Activated CD8-positive, alpha-beta memory T cell treated with anti-CD3 and anti-CD28 coated beads for 48 hours (primary cell): ENCODE results near the gene HSD17B14.
A peak's percentile ranks its signal among the peaks of the same experiment; 100 is the strongest.
"Not testable (repeated sequence)": the region's sequence is repeated elsewhere in the genome, so short reads cannot be mapped to it uniquely, and the experiment has no call there.

Experiments used
- DNase-seq, 3 experiments: peaks; one replicate each; pipeline ENCODE4 v3.0.0-alpha.2; 2020; ENCODE audit warnings: low read depth in 2 of 3, low spot score in 2 of 3

HSD17B14 gene

DNA sequence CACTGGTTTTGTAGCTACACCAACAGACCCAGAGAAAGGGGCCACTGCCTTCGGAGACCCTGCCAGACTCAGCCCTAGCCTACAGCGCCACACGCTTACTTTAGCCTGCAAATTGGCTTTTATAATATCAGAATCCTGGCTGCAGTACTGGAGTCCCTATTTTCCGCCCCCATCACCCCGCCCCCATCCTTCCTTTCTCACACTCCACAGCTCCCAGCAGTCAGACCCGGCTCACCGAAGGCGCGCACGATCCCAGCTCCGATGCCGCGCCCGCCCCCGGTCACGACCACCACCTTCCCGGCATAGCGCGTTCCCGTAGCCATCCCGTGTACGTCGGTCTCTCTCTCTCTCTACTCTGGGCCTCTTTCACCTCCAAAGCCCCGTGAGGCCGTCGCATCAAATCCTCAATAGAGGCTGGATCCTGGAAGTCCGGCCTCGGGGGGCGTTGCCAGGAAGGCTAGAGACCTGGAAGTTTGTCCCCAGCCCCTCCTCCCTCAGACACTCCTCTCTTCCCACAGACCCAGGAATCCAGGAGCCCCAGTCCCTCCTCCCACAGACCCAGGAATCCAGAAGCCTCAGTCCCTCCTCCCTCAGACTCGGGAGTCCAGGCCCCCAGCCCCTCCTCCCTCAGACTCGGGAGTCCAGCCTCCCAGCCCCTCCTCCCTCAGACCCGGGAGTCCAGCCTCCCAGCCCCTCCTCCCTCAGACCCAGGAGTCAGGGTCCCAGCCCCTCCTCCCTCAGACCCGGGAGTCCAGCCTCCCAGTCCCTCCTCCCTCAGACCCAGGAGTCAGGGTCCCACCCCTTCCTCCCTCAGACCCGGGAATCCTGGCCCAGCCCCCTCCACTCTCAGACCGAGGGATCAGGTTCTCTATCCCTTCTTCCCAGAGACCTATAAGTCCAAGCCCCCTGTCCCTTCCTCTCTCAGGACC lies at the start of gene HSD17B14:
Gene HSD17B14, minus strand, starts transcription at position 403 of the 929 bp plus-strand sequence. Its CDS starts 80 bp downstream, at position 323.
- peak in 1 of 3 experiments; percentile 24 for DNase-seq

DNA sequence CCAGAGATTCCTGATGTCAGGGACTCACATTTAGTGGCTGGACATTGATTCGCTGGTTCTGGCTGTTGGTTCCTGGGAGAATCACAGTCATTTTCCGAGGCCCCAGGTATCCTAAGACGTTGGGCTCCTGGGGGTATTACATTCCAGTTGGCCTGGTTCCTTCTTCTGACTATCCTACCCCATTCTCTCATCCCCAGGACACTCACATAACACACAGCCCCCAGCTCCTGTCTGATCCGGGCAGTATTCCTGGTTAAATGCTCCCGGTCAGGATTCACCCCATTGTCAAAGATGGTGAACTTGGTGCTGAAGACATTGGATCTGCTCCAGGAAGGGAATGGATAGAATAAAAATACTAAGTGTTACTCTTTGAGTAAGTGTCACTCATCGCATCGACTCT lies 47.4 kb upstream of the HSD17B14 start:
- no peak for DNase-seq

DNA sequence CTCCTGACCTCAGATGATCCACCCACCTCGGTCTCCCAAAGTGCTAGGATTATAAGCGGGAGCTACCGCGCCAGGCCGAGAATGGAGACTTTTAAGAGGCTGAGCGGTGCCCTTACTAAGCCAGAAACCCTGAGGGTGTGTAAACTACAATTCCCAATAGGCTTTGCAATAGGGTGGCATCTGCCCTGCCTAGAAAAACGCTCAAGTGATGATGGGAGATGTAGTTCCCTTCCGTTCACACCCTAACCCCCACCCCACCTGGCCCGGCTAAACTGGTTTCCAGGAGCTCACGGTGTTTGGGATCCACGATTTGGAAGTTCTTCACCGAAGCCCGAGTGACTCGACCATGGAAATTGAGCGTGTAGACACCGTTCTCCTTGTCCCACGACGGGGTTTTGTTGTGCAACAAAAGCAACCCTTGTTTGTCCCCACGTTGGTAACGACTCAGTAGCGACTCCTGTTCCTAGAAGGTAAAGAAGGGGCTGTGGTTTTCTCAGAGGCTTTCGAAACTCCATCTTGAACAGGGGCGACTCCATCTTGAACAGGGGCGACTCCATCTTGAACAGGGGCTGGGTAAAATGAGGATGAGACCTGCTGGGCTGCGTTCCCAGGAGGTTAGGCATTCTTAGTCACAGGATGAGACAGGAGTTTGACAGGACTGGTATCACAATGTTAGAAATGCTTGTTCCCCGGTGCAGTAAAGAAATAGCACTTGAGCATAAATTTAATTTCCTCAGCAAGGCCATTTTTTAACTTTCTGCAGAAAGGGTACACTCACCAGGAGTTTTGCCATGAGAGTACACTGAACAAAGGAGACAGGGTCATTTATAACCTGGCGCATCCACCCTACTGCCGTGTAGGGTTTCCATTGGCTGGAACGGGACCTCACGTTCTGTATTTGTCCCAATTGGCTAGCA lies 45.7 kb upstream of the HSD17B14 start:
- no peak for DNase-seq

DNA sequence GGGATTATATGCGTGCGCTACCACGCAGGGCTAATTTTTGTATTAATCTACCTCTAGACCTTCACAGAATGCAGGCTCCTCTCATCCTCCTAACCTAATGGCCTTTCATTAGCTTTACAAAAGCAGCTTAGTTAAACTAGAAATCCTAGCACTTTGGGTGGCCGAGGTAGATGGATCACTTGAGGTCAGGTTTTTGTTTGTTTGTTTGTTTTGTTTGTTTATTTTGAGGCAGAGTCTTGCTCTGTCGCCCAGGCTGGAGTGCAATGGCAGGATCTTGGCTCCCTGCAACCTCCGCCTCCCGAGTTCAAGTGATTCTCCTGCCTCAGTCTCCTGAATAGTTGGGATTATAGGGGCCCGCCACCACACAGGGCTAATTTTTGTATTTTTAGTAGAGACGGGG lies 43.4 kb upstream of the HSD17B14 start:
- DNase-seq, result not testable (repeated sequence)

DNA sequence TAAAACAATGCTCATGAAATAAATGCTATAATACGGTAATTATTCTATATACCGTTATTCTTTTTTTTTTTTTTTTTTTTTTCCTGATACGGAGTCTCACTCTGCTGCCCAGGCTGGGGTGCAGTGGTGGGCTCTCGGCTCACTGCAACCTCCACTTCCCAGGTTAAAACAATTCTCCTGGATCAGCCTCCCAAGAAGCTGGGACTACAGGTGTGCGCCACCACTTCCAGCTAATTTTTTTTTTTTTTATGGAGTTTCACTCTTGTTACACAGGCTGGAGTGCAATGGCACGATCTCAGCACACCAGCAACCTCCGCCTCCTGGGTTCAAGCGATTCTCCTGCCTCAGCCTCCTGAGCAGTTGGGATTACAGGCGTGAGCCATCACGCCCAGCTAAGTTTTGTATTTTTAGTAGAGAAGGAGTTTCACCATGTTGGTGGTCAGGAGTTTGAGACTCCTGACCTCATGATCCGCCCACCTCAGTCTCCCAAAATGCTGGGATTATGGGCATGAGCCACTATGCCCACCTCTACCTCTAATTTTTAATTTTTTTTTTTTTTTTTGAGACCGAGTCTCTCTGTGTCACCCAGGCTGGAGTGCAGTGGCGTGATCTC lies 42.8 kb upstream of the HSD17B14 start:
- no peak for DNase-seq

DNA sequence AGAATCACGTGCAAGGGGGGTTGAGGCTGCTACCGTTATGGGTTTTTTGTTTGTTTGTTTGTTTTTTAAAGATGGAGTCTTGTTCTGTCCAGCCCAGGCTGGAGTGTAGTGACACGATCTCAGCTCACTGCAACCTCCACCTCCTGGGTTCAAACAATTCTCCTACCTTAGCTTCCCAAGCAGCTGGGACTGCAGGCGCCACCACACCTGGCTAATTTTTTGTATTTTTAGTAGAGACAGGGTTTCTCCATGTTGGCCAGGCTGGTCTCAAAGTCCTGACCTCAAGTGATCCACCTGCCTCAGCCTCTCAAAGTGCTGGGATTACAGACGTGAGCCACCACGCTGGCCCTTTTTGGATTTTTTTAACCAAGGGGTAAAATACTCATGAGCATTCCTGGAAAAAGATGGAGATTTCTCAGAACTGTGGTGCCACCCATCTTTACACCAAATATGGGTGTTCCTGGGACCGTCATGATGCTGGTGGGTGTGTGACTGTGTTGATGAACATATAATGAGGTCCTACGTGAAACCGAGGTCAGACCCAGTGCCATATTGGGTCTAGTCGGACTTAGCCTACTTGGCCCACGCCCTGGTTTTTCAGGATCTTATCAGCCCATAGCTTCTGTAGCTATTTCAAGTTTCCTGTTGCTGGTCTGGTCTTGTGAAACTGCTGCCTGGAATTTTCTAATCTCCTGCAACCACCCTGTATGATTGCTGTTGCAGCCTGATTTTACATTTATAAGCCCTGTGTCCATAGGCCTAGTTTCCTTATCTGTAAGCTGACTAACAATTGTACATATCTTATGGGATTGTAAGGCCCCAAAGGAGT lies 42.1 kb upstream of the HSD17B14 start:
- DNase-seq, result no peak

DNA sequence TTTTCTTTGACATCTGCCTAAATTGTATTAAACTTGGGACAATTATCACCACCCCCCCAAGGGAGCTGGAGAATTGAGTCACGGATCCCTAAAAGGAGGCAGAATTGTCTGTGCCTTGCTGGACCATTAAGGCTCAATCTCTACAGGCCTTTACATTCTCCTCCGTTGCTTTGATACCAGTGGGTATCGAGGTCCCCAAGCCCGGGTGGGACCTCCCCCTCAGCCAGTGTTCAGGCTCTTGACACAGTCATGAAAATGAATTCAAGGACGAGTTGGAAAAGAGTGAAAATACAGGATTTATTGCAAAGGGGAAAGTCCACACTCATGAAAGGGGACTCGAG lies 41.5 kb upstream of the HSD17B14 start:
- no peak for DNase-seq

DNA sequence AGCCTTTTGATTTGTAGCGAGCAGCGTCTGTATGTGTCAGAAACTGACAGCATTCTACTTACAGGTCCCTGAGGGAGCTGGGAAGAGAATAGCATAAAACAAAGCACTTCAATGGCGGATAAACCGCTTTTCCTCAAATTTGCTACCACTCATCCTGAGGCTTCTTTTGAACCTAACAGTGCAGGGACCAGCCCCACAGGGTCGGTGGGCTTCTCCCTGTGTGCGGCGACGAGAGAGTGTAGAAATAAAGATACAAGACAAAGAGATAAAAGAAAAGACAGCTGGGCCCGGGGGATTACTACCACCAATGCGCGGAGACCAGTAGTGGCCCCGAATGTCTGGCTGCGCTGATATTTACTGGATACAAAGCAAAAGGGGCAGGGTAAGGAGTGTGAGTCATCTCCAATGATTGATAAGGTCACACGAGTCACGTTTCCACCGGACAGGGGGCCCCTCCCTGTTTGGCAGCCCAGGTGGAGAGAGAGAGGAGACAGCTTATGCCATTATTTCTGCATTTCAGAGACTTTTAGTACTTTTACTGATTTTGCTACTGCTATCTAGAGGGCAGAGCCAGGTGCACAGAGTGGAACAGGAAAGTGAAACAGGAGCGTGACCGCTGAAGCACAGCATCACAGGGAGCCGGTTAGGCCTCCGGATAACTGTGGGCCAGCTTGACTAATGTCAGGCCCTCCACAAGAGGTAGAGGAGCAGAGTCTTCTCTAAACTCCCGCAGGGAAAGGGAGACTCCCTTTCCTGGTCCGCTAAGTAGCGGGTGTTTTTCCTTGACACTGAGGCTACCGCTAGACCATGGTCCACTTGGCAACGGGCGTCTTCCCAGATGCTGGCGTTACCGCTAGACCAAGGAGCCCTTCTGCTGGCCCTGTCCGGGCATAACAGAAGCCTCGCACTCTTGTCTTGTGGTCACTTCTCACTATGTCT lies 40.0 kb upstream of the HSD17B14 start:
- DNase-seq, result not testable (repeated sequence)

DNA sequence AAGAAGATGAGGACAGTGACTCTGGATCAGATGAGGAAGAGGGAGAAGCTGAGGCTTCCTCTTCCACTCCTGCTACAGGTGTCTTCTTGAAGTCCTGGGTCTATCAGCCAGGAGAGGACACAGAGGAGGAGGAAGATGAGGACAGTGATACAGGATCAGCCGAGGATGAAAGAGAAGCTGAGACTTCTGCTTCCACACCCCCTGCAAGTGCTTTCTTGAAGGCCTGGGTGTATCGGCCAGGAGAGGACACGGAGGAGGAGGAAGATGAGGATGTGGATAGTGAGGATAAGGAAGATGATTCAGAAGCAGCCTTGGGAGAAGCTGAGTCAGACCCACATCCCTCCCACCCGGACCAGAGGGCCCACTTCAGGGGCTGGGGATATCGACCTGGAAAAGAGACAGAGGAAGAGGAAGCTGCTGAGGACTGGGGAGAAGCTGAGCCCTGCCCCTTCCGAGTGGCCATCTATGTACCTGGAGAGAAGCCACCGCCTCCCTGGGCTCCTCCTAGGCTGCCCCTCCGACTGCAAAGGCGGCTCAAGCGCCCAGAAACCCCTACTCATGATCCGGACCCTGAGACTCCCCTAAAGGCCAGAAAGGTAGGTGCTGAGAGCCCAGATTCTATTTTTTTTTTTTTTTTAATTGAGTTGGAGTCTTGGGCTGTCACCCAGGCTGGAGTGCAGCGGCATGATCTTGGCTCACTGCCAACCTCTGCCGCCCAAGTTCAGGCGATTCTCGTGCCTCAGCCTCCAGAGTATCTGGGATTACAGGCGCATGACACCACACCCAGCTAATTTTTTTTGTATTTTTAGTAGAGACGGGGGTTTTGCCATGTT lies 38.2 kb upstream of the HSD17B14 start:
- DNase-seq, result no peak

DNA sequence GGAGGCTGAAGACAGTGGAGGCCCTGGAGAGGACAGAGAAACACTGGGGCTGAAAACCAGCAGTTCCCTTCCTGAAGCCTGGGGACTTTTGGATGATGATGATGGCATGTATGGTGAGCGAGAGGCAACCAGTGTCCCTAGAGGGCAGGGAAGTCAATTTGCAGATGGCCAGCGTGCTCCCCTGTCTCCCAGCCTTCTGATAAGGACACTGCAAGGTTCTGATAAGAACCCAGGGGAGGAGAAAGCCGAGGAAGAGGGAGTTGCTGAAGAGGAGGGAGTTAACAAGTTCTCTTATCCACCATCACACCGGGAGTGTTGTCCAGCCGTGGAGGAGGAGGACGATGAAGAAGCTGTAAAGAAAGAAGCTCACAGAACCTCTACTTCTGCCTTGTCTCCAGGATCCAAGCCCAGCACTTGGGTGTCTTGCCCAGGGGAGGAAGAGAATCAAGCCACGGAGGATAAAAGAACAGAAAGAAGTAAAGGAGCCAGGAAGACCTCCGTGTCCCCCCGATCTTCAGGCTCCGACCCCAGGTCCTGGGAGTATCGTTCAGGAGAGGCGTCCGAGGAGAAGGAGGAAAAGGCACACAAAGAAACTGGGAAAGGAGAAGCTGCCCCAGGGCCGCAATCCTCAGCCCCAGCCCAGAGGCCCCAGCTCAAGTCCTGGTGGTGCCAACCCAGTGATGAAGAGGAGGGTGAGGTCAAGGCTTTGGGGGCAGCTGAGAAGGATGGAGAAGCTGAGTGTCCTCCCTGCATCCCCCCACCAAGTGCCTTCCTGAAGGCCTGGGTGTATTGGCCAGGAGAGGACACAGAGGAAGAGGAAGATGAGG lies 37.4 kb upstream of the HSD17B14 start:
- DNase-seq, result no peak

DNA sequence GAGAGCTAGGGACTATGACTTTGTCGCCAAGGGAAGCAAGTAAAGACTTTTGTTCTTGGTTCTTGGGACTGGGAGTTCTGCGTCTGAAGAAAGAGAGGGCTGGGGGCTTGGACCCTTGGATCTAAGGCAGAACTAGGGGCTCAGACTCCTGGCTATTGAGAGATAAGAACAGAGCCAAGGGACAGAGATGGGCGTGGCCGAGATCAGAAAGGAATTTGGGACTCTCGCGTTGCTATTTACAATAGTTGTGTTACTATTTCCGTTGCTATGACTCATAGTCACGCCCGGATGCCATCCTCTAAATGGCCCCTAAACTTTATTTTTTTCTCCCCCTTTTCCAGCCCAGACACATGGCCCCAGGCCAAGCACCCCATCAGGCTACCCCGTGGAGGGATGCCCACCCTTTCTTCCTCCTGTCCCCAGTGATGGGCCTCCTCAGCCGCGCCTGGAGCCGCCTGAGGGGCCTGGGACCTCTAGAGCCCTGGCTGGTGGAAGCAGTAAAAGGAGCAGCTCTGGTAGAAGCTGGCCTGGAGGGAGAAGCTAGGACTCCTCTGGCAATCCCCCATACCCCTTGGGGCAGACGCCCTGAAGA lies 36.7 kb upstream of the HSD17B14 start:
- peak in 1 of 3 experiments; percentile 47 for DNase-seq

DNA sequence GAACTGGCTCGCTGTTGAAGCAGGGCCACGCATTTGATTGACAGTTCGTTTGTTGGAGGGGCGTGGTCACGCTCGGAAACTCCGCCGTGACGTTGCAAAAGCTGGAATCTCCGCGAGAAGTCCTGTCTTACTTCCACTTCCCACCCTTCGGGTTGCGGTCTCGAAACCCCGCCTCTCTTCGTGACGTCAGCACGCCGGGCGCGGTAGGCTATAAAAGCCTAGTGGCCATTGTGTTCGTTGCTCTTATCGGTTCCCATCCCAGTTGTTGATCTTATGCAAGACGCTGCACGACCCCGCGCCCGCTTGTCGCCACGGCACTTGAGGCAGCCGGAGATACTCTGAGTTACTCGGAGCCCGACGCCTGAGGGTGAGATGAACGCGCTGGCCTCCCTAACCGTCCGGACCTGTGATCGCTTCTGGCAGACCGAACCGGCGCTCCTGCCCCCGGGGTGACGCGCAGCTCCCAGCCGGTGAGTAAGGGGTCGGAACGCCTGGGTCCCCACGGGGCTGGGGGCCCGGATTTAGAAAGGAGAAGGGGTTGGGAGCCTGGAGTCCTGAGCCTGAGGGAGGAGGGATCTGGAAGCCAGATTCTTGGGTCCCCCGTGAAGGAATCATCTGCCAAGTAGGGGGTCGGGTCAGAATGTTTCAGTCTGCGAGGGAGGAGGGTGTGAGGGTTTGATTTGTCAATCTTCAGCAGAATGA lies 36.0 kb upstream of the HSD17B14 start, which contains the start of gene PPP1R15A:
Gene PPP1R15A, plus strand, starts transcription at position 240 of the 702 bp plus-strand sequence. CDS start 813 bp downstream, outside the sequence.
- DNase-seq, result peak; percentile 98 to 100 (median 100)

DNA sequence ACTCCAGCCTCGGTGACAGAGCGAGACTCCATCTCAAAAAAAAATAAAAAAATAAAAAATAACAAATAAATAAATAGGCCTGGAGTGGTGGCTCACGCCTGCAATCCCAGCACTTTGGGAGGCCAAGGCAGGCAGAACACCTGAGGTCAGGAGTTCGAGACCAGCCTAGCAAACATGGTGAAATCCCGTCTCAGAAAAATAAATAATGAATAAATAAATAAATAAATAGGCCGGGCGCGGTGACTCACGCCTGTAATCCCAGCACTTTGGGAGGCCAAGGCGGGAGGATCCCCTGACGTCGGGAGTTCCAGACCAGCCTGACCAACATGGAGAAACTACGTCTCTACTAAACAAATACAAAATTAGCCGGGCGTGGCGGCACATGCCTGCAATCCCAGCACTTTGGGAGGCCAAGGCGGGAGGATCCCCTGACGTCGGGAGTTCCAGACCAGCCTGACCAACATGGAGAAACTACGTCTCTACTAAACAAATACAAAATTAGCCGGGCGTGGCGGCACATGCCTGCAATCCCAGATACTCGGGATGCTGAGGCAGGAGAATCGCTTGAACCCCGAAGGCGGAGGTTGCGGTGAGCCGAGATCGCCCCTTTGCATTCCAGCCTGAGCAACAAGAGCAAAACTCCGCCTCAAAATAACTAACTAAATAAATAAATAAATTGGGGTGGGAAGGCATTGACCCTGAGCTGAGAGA lies 35.3 kb upstream of the HSD17B14 start:
- not testable (repeated sequence) for DNase-seq

DNA sequence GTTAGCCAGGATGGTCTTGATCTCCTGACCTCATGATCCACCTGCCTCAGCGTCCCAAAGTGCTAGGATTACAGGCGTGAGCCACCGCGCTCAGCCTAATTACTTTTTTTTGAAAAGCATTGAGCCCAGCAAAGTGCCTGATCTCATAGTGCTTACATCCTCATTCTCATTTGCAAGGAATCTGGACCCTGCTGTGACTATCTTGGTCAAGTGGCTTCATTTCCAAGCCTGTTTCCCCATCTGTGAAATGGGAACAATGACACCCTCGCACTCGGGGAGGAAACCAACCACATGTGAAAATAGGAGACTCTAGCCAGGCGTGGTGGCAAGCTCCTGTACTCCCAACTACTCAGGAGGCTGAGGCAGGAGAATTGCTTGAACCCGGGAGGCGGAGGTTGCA lies 33.8 kb upstream of the HSD17B14 start:
- no peak for DNase-seq

DNA sequence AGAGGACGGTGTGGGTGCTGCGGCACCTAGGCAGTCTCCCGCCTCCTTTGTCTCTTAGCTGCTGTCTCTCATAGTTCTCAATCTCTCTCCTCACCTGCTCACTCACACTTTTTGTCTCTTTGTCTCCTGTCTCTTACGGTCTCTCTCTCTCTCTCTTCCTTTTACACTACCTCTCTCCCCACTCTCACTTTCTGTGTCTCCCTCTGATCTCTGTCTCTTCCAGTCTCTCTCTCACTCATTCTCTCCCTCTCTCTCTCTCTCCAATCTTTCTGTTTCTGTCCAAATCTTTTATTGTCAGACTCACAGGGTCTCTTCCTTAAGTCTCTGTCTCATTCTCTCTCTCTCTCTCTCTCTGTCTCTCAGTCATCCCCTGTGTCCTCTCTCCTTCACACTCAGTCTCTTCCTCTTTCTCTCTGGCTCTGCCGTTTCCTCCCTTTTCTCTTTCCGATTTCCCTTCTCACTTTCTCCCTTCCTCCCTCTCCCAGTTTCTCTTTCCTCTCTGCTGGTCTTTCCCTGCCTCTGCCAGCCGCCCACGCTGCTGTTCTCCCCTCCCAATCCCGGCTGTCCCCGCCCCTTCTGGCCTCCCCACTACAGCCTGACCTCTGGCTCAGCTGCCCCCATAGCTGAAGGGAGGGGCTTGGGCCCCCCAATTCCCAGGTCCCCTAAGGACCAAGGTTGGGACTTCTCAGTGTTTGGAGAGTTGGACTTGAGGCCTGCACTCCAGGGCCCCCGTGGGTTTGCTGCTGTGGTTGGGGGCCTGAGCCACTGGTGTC lies 32.0 kb upstream of the HSD17B14 start, which contains the start of gene PLEKHA4:
Gene PLEKHA4, minus strand, starts transcription at position 504 of the 773 bp plus-strand sequence. CDS start 997 bp downstream, outside the sequence.
- DNase-seq, result no peak
